T-helper 1 cell treated with Interleukin-12 subunit alpha and Interleukin-12 subunit beta and Interleukin-4 antibody, amounts not matched to agents 30 μg/mL and 1 μg/mL, for 36 hours (primary cell): ENCODE results near the gene LRRN3.

Source experiments
- H3K27ac Mint-ChIP-seq: one replicate; pipeline ENCODE4 v1.8.0; 2021; ENCODE audit warnings: mild to moderate bottlenecking, mixed read lengths
- H3K27me3 Mint-ChIP-seq: one replicate; pipeline ENCODE4 v1.8.0; 2021; ENCODE audit warnings: low read depth, mixed read lengths
- H3K36me3 Mint-ChIP-seq: one replicate; pipeline ENCODE4 v1.8.0; 2021; ENCODE audit warnings: low read depth, mixed read lengths
- H3K4me1 Mint-ChIP-seq: one replicate; pipeline ENCODE4 v1.8.0; 2021; ENCODE audit warnings: low read depth, mixed read lengths
- H3K4me3 Mint-ChIP-seq: one replicate; pipeline ENCODE4 v1.8.0; 2021; ENCODE audit warnings: mild to moderate bottlenecking, moderate library complexity, mixed read lengths
- H3K9me3 Mint-ChIP-seq: one replicate; pipeline ENCODE4 v1.8.0; 2021; ENCODE audit warnings: mixed read lengths

The LRRN3 gene

GRCh38 chr7:111088328-111088727, 2.6 kb upstream of the LRRN3 start:
- Mint-ChIP-seq H3K27me3 (no peaks in the 10 kb centered on the region), H3K4me1 (peaks cover 51% of the 10 kb centered on the region), H3K36me3 (peaks cover 23% of the 10 kb centered on the region), H3K9me3 (peaks cover 5% of the 10 kb centered on the region), H3K4me3 (peak overlapping the region; percentile 16), H3K27ac (peak overlapping the region; percentile 37)

- no peaks in the 10 kb centered on the region for H3K9me3 Mint-ChIP-seq
- H3K4me1 Mint-ChIP-seq, result peaks cover 49% of the 10 kb centered on the region
- H3K4me3 Mint-ChIP-seq, result peak overlapping the region; percentile 95
- H3K36me3 Mint-ChIP-seq, result peaks cover 34% of the 10 kb centered on the region
- no peaks in the 10 kb centered on the region for H3K27me3 Mint-ChIP-seq
- peak overlapping the region; percentile 16 for H3K27ac Mint-ChIP-seq
These were observed 1.0 kb upstream of the LRRN3 start for GRCh38 chr7:111089822-111090426.

GRCh38 chr7:111091593-111092358, 849 bp downstream of the LRRN3 start:
- H3K9me3 Mint-ChIP-seq, result no peaks in the 10 kb centered on the region
- H3K27me3 Mint-ChIP-seq, result no peaks in the 10 kb centered on the region
- peak overlapping the region; percentile 82 for H3K27ac Mint-ChIP-seq
- H3K36me3 Mint-ChIP-seq, result peaks cover 42% of the 10 kb centered on the region
- H3K4me3 Mint-ChIP-seq, result peak overlapping the region; percentile 95
- H3K4me1 Mint-ChIP-seq, result peaks cover 58% of the 10 kb centered on the region

- Mint-ChIP-seq H3K4me3 (peak overlapping the region; percentile 95), H3K36me3 (peaks cover 46% of the 10 kb centered on the region), H3K27me3 (no peaks in the 10 kb centered on the region), H3K9me3 (no peaks in the 10 kb centered on the region), H3K4me1 (peaks cover 60% of the 10 kb centered on the region), H3K27ac (peak overlapping the region; percentile 82)
These were observed 1.7 kb downstream of the LRRN3 start for GRCh38 chr7:111092406-111093236.

GRCh38 chr7:111093496-111093895, 2.6 kb downstream of the LRRN3 start:
- H3K4me3 Mint-ChIP-seq, result peak overlapping the region; percentile 95
- peak overlapping the region; percentile 82 for H3K27ac Mint-ChIP-seq
- peaks cover 54% of the 10 kb centered on the region for H3K36me3 Mint-ChIP-seq
- no peaks in the 10 kb centered on the region for H3K9me3 Mint-ChIP-seq
- H3K4me1 Mint-ChIP-seq, result peaks cover 59% of the 10 kb centered on the region
- H3K27me3 Mint-ChIP-seq, result no peaks in the 10 kb centered on the region

- Mint-ChIP-seq H3K27ac (peak overlapping the region; percentile 74), H3K27me3 (no peaks in the 10 kb centered on the region), H3K4me1 (peaks cover 57% of the 10 kb centered on the region), H3K9me3 (no peaks in the 10 kb centered on the region), H3K36me3 (peaks cover 59% of the 10 kb centered on the region), H3K4me3 (peak overlapping the region; percentile 95)
These were observed 3.5 kb downstream of the LRRN3 start for GRCh38 chr7:111094419-111094818.

- H3K27ac Mint-ChIP-seq, result no peak overlapping the region
- peaks cover 70% of the 10 kb centered on the region for H3K36me3 Mint-ChIP-seq
- peak overlapping the region; percentile 95 for H3K4me3 Mint-ChIP-seq
- H3K27me3 Mint-ChIP-seq, result no peaks in the 10 kb centered on the region
- peaks cover 54% of the 10 kb centered on the region for H3K4me1 Mint-ChIP-seq
- no peaks in the 10 kb centered on the region for H3K9me3 Mint-ChIP-seq
These were observed 6.1 kb downstream of the LRRN3 start for GRCh38 chr7:111096997-111097396.

GRCh38 chr7:111098011-111098925, 7.3 kb downstream of the LRRN3 start:
- H3K27ac Mint-ChIP-seq, result peak overlapping the region; percentile 70
- peaks cover 72% of the 10 kb centered on the region for H3K36me3 Mint-ChIP-seq
- H3K4me3 Mint-ChIP-seq, result peak overlapping the region; percentile 74
- H3K27me3 Mint-ChIP-seq, result no peaks in the 10 kb centered on the region
- no peaks in the 10 kb centered on the region for H3K9me3 Mint-ChIP-seq
- peaks cover 49% of the 10 kb centered on the region for H3K4me1 Mint-ChIP-seq

- Mint-ChIP-seq H3K4me1 (peaks cover 50% of the 10 kb centered on the region), H3K4me3 (peak overlapping the region; percentile 74), H3K36me3 (peaks cover 72% of the 10 kb centered on the region), H3K27ac (no peak overlapping the region), H3K9me3 (no peaks in the 10 kb centered on the region), H3K27me3 (no peaks in the 10 kb centered on the region)
These were observed 8.0 kb downstream of the LRRN3 start for GRCh38 chr7:111098926-111099250.

GRCh38 chr7:111101856-111102646, 11.1 kb downstream of the LRRN3 start:
- H3K4me1 Mint-ChIP-seq, result peaks cover 43% of the 10 kb centered on the region
- no peak overlapping the region for H3K4me3 Mint-ChIP-seq
- peaks cover 64% of the 10 kb centered on the region for H3K36me3 Mint-ChIP-seq
- no peaks in the 10 kb centered on the region for H3K9me3 Mint-ChIP-seq
- no peak overlapping the region for H3K27ac Mint-ChIP-seq
- H3K27me3 Mint-ChIP-seq, result no peaks in the 10 kb centered on the region

- Mint-ChIP-seq H3K27ac (no peak overlapping the region), H3K9me3 (no peaks in the 10 kb centered on the region), H3K4me1 (peaks cover 41% of the 10 kb centered on the region), H3K27me3 (no peaks in the 10 kb centered on the region), H3K4me3 (peak overlapping the region; percentile 6), H3K36me3 (peaks cover 57% of the 10 kb centered on the region)
These were observed 12.2 kb downstream of the LRRN3 start for GRCh38 chr7:111103136-111103535.

- peaks cover 56% of the 10 kb centered on the region for H3K36me3 Mint-ChIP-seq
- H3K27me3 Mint-ChIP-seq, result no peaks in the 10 kb centered on the region
- peak overlapping the region; percentile 19 for H3K27ac Mint-ChIP-seq
- peak overlapping the region; percentile 6 for H3K4me3 Mint-ChIP-seq
- H3K4me1 Mint-ChIP-seq, result peaks cover 40% of the 10 kb centered on the region
- no peaks in the 10 kb centered on the region for H3K9me3 Mint-ChIP-seq
These were observed 12.8 kb downstream of the LRRN3 start for GRCh38 chr7:111103678-111104274.

- Mint-ChIP-seq H3K4me1 (peaks cover 42% of the 10 kb centered on the region), H3K4me3 (no peak overlapping the region), H3K36me3 (peaks cover 61% of the 10 kb centered on the region), H3K27ac (no peak overlapping the region), H3K27me3 (no peaks in the 10 kb centered on the region), H3K9me3 (no peaks in the 10 kb centered on the region)
These were observed 13.8 kb downstream of the LRRN3 start for GRCh38 chr7:111104710-111105109.
